ENCODE measurements around the gene CDK14. TPM values are rescaled to one million over a fixed set of nuclear protein-coding genes. Genes with fewer than 3 reads are reported as not detected.

The CDK14 gene
- total and polyA plus RNA-seq, 10 of the 15 experiments (the other 5 are each of a cell fraction or from before 2014, with no cell fraction given), result 6.5 to 61.3 (median 24.2) TPM

DNA sequence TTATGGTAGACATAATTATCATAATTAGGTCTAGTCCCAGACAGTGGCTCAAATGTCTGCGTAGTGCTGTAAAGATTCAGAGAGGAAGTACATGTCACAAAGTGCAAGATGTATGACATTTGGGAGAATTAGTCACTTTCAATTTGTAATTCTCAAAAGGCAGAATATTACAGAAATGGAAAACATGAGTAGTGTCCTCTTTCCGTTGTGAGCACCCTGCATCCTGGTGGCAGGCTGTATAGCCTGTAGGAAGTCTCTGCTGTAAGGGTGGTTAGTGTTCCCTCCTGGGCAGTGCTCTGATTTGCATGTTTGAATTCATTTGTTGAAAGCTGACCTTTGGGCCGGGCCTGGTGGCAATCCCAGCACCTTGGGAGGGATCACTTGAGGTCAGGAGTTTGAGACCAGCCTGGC, 17.0 kb downstream of the CDK14 start (continued):
- TF ChIP-seq HCFC1 (IDR thresholded peaks at IDR 0.05; ENCODE audit: low read length), result no peak
- TF ChIP-seq RFX5 (IDR thresholded peaks at IDR 0.05; ENCODE audit: low read depth, low read length), result no peak
- no peak for TF ChIP-seq MEF2B (IDR thresholded peaks at IDR 0.05; ENCODE audit: partially characterized antibody, poor library complexity, severe bottlenecking)
- TF ChIP-seq MAX (IDR thresholded peaks at IDR 0.05; ENCODE audit: low read depth, low read length), result no peak
- TF ChIP-seq ZBED1 (IDR thresholded peaks at IDR 0.05; ENCODE audit: borderline replicate concordance), result peak; percentile 87; the same call in 1 of the 2 replicates
- TF ChIP-seq FOXM1 (IDR thresholded peaks at IDR 0.05; ENCODE audit: low read depth, low read length), result peak; percentile 66; the same call in 1 of the 2 replicates
- no peak for TF ChIP-seq BRCA1 (IDR thresholded peaks at IDR 0.05; ENCODE audit: low read depth, low read length)
- TF ChIP-seq MTA2 (IDR thresholded peaks at IDR 0.05; ENCODE audit: low read depth), result peak; percentile 85
- TF ChIP-seq BCL11A (IDR thresholded peaks at IDR 0.05; ENCODE audit: low read depth, low read length), result peak; percentile 48; the same call in 1 of the 2 replicates
- no peak for TF ChIP-seq ZZZ3 (IDR thresholded peaks at IDR 0.05; ENCODE audit: control insufficient read depth, insufficient read length, low read depth)
- no peak for TF ChIP-seq E2F8 (IDR thresholded peaks at IDR 0.05; ENCODE audit: low read depth, partially characterized antibody)
- TF ChIP-seq IRF5 (IDR thresholded peaks at IDR 0.05; ENCODE audit: borderline replicate concordance), result no peak
- TF ChIP-seq, protein P1, sequence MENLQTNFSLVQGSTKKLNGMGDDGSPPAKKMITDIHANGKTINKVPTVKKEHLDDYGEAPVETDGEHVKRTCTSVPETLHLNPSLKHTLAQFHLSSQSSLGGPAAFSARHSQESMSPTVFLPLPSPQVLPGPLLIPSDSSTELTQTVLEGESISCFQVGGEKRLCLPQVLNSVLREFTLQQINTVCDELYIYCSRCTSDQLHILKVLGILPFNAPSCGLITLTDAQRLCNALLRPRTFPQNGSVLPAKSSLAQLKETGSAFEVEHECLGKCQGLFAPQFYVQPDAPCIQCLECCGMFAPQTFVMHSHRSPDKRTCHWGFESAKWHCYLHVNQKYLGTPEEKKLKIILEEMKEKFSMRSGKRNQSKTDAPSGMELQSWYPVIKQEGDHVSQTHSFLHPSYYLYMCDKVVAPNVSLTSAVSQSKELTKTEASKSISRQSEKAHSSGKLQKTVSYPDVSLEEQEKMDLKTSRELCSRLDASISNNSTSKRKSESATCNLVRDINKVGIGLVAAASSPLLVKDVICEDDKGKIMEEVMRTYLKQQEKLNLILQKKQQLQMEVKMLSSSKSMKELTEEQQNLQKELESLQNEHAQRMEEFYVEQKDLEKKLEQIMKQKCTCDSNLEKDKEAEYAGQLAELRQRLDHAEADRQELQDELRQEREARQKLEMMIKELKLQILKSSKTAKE (IDR thresholded peaks at IDR 0.05; ENCODE audit: low read depth, poor library complexity, severe bottlenecking), result no peak
- no peak for TF ChIP-seq HSF1 (IDR thresholded peaks at IDR 0.05; ENCODE audit: low read depth, low read length)
- TF ChIP-seq BMI1 (IDR thresholded peaks at IDR 0.05; ENCODE audit: borderline replicate concordance), result no peak
- peak in 1 of 2 experiments; percentile 99; a peak in 2 of 4 replicates for TF ChIP-seq ETV6 (conservative IDR thresholded peaks at IDR 0.05 in 1 of 2, IDR thresholded peaks at IDR 0.05 in 1 of 2; ENCODE audit: borderline replicate concordance in 1 of 2, low read depth in 1 of 2)
- TF ChIP-seq RUNX3 (IDR thresholded peaks at IDR 0.05; ENCODE audit: low read length), result peak; percentile 53; the same call in 1 of the 2 replicates
- TF ChIP-seq, protein P2, sequence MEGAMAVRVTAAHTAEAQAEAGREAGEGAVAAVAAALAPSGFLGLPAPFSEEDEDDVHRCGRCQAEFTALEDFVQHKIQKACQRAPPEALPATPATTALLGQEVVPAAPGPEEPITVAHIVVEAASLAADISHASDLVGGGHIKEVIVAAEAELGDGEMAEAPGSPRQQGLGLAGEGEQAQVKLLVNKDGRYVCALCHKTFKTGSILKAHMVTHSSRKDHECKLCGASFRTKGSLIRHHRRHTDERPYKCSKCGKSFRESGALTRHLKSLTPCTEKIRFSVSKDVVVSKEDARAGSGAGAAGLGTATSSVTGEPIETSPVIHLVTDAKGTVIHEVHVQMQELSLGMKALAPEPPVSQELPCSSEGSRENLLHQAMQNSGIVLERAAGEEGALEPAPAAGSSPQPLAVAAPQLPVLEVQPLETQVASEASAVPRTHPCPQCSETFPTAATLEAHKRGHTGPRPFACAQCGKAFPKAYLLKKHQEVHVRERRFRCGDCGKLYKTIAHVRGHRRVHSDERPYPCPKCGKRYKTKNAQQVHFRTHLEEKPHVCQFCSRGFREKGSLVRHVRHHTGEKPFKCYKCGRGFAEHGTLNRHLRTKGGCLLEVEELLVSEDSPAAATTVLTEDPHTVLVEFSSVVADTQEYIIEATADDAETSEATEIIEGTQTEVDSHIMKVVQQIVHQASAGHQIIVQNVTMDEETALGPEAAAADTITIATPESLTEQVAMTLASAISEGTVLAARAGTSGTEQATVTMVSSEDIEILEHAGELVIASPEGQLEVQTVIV (IDR thresholded peaks at IDR 0.05; ENCODE audit: borderline replicate concordance, partially characterized antibody), result no peak
- TF ChIP-seq CHD2 (IDR thresholded peaks at IDR 0.05; ENCODE audit: borderline replicate concordance, low read depth, low read length), result no peak
- TF ChIP-seq ZNF274 (IDR thresholded peaks at IDR 0.05; ENCODE audit: insufficient read depth, insufficient read length), result no peak

Data from GM12878 (cell line).